Inferior parietal cortex (tissue), 1 donor: ENCODE measurements around the gene CFAP57.
A peak's percentile ranks its signal among the peaks of the same experiment; 100 is the strongest.

ENCODE experiments used
- DNase-seq: peaks from one replicate; pipeline ENCODE4 v3.0.0-alpha.2; 2016; ENCODE audit errors: extremely low spot score

Gene CFAP57

GRCh38 chr1:43276673-43277072 lies 104.5 kb downstream of the CFAP57 start:
- no peak for DNase-seq

DNA sequence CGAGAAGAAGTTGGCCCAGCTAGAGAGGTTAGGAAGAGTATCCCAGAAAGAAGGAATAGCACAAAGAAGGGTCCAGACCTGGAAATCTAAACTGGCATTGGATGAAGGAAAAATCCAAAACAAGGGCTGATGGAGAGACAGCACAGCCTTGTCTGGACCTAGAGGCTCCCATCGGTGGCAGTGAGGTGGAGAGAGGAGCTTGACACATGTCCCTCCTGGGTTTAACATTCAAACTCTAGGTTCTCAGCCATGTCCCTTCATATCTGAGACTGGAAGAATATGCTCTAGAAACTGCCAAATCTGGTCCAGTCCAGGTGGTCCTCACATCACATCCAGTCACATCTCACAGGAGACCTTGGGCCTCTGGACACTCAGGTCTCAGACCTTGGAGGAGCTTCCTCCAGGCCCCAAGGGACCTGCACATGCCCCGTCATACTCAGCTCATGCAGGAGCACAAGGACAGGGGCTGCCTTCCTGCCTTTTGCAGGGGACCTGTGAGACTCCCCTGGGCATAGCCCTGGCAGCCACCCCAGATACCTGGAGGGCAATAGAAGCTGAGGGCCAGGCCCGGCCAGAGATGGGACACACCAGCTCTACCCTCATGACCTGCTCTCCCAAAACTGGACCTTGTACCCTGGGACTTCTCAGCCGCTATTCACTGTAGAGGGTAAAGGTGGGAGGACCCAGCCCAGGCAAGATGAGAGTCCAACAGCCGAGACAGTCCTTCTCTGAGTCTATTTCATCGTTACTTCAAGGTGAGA lies 105.2 kb downstream of the CFAP57 start:
- DNase-seq, result no peak

GRCh38 chr1:43279161-43279560 lies 107.0 kb downstream of the CFAP57 start:
- DNase-seq, result no peak

GRCh38 chr1:43279666-43280065 lies 107.5 kb downstream of the CFAP57 start:
- DNase-seq, result no peak

DNA sequence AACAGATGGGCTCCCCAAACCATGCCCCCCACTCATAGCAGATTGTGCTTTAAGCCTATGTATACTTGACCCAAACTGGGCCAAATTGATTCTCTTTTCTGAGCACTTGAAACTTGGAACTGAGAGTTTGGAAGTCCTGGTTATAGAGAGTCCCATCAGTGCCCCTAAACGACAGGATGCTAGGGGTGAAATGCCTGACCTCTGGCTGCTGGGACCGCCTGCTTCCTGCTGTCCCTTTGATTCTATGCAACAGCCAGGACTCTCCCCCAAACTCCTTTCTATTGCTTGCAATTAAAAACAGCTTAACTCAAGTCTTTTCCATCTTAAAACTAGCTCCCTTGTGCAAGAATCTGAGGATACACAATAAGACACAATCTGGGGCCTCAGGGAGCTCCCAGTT lies 108.6 kb downstream of the CFAP57 start:
- no peak for DNase-seq

DNA sequence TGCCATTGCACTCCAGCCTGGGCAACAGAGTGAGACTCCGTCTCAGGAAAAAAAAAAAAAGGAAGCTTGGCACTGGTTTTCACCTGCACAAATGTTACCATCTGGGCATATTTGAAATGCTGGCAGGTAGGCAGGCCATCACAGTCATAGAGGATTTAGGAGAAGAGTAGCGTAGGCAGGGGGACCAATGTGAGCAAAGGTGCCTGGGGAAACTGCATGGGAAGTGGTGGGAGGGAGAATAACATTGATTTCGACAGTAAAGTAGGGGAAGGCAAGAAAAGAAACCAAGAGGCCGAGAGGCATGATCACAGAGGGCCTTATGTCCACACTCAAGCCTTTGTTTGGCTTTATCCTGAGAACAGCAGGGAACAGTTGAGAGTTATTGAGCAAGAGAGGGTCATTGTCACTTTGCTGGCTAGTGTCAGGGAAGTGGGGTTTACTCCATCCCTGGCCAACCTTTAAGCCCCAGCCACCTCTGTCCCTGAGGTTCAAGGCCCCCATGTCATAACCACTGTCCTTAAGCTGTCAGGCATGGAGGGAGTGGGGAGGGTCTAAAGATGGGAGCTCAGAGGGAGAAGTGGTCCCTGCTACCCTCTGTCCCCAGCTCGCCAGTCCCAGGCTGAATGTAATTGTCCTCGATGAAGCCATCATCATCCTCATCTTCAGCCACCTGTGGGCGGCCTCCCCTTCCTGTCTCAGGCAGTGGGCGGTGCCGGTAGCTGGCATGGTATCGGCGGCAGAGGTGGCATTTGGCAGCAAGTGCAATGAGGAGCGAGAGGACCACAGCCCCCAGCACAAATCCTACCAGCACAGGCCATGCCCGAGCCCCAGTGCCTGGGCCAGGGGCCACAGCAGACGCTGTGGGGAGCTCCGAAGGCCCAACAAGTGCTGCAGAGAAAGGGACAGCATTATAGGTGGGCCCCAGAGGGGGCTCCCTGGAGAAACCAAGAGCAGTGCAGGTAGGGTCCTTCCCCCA lies 110.4 kb downstream of the CFAP57 start:
- DNase-seq, result peak; percentile 15

GRCh38 chr1:43284065-43284464 lies 111.9 kb downstream of the CFAP57 start:
- DNase-seq, result no peak

DNA sequence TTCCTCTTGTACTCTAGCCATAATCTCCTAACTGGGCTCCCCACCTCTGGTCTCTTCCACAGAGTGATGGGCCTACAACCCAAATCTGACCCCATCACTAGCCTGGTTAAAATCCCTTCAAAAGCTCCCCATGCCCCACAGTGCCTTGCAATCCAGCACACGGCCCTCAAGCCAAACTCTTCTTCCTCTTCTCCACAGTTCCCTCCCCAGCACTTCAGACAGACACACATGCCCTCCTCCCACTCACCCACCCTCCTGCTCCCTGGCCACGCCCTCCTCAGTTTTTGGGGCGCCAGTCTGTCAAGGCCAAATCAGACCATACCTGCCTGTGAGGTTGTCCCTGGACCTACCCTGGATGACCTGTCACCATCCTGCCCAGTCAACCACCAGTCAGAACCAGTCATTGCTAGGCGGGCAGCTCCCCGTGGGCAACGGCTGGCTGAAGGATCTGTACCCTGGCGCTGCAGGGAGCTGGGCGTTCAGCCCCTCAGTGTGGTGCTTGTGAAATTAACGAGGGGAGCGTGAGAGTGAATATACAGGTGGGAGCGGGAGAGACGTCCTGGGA lies 112.5 kb downstream of the CFAP57 start:
- DNase-seq, result no peak

DNA sequence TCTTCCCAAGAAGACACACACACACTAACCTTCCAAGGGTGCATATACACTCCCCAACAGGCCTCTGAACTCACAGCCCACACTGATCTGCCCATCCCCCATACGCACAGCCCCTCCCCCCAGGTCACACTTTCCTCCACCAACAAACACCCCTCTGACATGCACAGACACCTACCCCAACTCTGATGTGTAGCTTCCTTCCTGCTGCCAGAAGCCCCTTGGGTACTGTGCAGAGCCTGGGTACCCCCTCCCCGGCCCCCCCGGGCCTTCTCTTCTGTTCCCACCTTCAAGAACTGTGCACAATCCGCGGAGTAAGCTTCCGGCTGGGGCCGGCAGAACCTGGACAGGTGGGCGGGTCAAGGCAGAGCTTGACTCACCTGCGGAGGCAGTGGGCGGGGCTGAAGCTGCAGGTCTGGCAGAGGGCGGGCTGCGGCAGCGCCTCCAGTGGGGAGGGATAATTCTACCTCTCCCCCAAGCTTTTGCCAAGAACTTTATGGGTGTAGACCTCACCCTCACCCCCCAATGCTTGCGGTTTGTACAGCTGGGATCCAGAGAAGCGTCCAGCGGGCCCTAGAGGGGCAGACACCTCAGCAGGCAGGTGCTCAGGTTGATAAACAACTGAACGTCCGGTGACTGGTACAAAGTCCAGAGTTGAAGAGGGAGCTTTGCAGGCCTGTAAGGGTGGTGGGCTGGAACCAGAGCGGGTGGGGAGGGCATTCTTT lies 113.3 kb downstream of the CFAP57 start, which contains the start of gene C1orf210:
TSS of gene C1orf210 (minus strand) at position 313 of the 722 bp plus-strand sequence. CDS start 2,311 bp downstream, outside the sequence.
- DNase-seq, result no peak

DNA sequence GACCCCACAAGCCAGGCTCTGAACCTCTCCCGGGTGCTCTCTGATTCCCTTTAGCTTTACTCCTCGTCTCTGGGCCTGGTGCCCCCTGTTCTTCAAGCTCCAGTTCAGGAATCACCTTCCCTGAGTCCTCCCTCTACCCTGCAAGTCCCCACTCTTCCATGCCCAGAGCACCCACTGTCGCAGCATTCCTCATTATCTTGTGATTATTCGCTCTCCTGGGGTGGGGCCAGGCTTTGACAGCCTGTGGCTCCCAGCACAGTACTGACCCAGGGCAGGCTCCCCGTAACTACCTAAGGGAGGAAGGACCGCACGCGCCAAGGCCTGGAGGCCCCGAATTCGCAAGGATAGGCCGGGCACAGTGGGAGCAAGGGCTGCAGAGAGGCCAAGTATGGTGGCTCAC lies 114.0 kb downstream of the CFAP57 start:
- DNase-seq, result no peak

GRCh38 chr1:43286533-43286932 lies 114.4 kb downstream of the CFAP57 start:
- DNase-seq, result no peak

GRCh38 chr1:43288058-43288784 lies 116.1 kb downstream of the CFAP57 start:
- DNase-seq, result peak; percentile 9

- no peak for DNase-seq
Measured at GRCh38 chr1:43288785-43289706, 116.9 kb downstream of the CFAP57 start.

DNA sequence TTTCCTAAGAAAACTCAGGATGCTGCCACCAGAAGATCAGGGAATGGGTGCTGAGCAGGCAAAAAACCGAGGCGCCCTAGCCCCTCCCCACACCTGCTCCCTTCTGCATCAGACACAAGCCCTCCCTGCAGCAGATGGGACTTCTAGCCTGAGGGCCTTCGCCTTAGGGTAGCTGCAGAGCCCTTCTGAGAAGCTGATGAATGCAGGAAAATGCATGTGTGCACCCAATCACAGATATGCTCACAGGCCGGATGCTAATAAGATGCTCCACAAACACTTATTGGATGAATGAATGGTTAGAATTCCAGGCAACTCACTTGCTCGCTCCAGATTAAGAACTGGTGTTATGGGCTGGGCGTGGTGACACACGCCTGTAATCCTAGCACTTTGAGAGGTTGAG lies 120.1 kb downstream of the CFAP57 start:
- no peak for DNase-seq

DNA sequence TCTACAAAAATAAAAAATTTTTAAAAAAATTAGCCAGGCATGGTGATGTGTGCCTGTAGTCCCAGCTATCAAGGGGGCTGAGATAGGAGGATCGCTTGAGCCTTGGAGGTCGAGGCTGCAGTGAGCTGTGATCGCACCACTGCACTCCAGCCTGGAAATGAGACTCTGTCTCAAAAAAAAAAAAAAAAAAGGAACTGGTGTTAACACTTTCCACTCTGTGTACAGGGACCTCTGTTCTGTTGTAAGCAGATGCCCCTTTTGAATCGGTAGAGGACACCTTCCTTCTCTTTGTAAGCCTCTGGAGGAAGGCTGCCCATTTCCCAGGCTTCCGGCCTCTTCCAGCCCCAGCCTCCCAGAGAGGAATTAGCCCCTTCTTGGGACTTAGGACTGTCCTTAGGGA lies 120.5 kb downstream of the CFAP57 start:
- DNase-seq, result no peak

- DNase-seq, result no peak
Measured at GRCh38 chr1:43293176-43293575, 121.0 kb downstream of the CFAP57 start.

DNA sequence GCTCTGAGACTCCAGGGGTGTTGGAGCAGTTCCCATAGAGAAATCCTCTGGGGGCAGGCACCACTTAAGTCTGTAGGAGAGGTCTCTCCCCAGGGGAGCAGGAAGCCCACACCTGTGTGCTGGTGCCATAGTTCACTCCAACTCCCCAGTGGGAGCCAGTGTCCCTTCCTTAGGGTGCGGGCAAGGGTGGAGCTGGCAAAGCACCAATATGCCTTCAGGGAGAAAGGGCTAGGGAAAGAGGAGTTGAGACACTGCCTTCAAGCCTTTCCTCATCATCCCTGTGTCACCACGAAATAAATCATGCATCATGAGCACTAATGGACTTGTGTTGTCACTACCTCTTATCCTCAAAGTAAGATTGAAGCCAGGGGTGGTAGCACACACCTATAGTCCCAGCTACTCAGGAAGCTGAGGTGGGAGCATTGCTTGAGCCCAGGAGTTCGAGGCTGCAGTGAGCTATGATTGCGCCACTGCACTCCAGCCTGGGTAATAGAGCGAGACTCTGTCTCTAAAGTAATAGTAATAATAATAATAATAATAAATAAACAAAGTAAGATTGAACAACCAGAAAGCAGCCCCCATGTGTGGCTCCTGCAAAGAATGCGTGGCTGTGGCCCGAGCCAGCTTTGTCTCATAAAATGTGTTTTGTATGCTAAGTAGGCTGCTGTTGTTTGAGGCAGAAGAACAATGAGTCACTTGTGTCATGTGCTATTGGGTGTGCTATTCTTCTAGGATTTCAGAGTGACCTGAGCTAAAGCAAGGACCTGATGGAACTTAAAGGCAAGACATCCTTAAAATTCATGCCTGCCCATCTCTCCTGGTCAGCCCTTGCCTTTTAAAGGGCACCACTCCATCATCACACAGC lies 122.0 kb downstream of the CFAP57 start:
- peak; percentile 86 for DNase-seq

- DNase-seq, result no peak
Measured at GRCh38 chr1:43294761-43295160, 122.6 kb downstream of the CFAP57 start.

- DNase-seq, result no peak
Measured at GRCh38 chr1:43296207-43296606, 124.1 kb downstream of the CFAP57 start.
